Caco-2 (cell line): ENCODE results near the gene NTN1. TPM values are rescaled to one million over a fixed set of nuclear protein-coding genes. Genes with fewer than 3 reads are reported as not detected.
"Not testable (repeated sequence)": the region's sequence is repeated elsewhere in the genome, so short reads cannot be mapped to it uniquely, and the experiment has no call there.

ENCODE experiments used
- BruUV-seq: library from RNA; stranded (reverse); fragments of 400-500 nt; replicated peaks from 2 replicates; lab custom pipeline; 2021; lab: Mats Ljungman, UMichigan
- CTCF ChIA-PET: fragments of 300-600 bp; sonication (Branson Sonifier 250); formaldehyde crosslinking; loops from one replicate; lab custom pipeline; 2022; ENCODE audit warnings: antibody characterized with exemption; lab: Charles Lee
- POLR2A ChIA-PET: fragments of 300-600 bp; sonication (Branson Sonifier 250); formaldehyde crosslinking; loops from one replicate; lab custom pipeline; 2022; ENCODE audit warnings: antibody characterized with exemption; lab: Charles Lee
- DNase-seq, 2 experiments: peaks; one replicate each; pipeline versions ENCODE4 v3.0.0 to v3.0.0-alpha.2; 2020 to 2022
- H3K27me3 ChIP-seq: replicated peaks from 2 replicates; pipeline ENCODE4 v1.6.0; 2011; ENCODE audit warnings: low read length; ENCODE audit not compliant: control insufficient read depth, insufficient read depth
- H3K36me3 ChIP-seq: 2 replicates; pipeline ENCODE4 v1.5.1; 2011; ENCODE audit warnings: low read length; ENCODE audit not compliant: control insufficient read depth, insufficient read depth
- H3K4me1 ChIP-seq: fragments of 250-450 bp; sonication (Bioruptor Pico); 2 replicates; pipeline ENCODE4 v1.5.1; 2020; ENCODE audit warnings: mild to moderate bottlenecking
- H3K4me3 ChIP-seq: 2 replicates; pipeline ENCODE4 v1.5.1; 2011; ENCODE audit warnings: low read depth, mild to moderate bottlenecking, control low read depth, low read length
- H3K9me3 ChIP-seq: fragments of 250-450 bp; sonication (Bioruptor Pico); 2 replicates; pipeline ENCODE4 v1.5.1; 2020; ENCODE audit warnings: mild to moderate bottlenecking, moderate library complexity
- H3K27ac Mint-ChIP-seq: one replicate; pipeline ENCODE4 v1.8.0; 2022; ENCODE audit warnings: mixed read lengths; ENCODE audit not compliant: unreplicated experiment
- H3K27me3 Mint-ChIP-seq: one replicate; pipeline ENCODE4 v1.8.0; 2022; ENCODE audit warnings: mixed read lengths; ENCODE audit not compliant: insufficient read depth, unreplicated experiment
- H3K36me3 Mint-ChIP-seq: one replicate; pipeline ENCODE4 v1.8.0; 2022; ENCODE audit warnings: mild to moderate bottlenecking, mixed read lengths; ENCODE audit not compliant: insufficient read depth, unreplicated experiment
- H3K4me1 Mint-ChIP-seq: one replicate; pipeline ENCODE4 v1.8.0; 2022; ENCODE audit warnings: low read depth, mixed read lengths; ENCODE audit not compliant: unreplicated experiment
- H3K4me3 Mint-ChIP-seq: one replicate; pipeline ENCODE4 v1.8.0; 2022; ENCODE audit warnings: mild to moderate bottlenecking, moderate library complexity, mixed read lengths; ENCODE audit not compliant: unreplicated experiment
- H3K9me3 Mint-ChIP-seq: one replicate; pipeline ENCODE4 v1.8.0; 2022; ENCODE audit warnings: mixed read lengths; ENCODE audit not compliant: unreplicated experiment
- CTCF ChIP-seq, 2 experiments: fragments of 200-600 bp in 1 of 2; IDR thresholded peaks; 1 replicate in 1 of 2; 2 replicates in 1 of 2; pipeline versions ENCODE4 v1.5.1 to v1.8.0; 2011 to 2022; ENCODE audit warnings: antibody characterized with exemption in 1 of 2, control low read depth in 1 of 2, inconsistent platforms in 1 of 2, low read depth in 1 of 2, low read length in 1 of 2, mild to moderate bottlenecking in 1 of 2, moderate library complexity in 1 of 2; ENCODE audit not compliant: insufficient read depth in 1 of 2, severe bottlenecking in 1 of 2, unreplicated experiment in 1 of 2
- intact Hi-C: fragments of 100-400 bp; cut with micrococcal nuclease; formaldehyde crosslinking; loops from one replicate; pipeline ENCODE4 v1.10.0; 2022; ENCODE audit not compliant: unreplicated experiment
- total RNA-seq: library from RNA; stranded (reverse); gene quantifications from 2 replicates; pipeline ENCODE4 v1.2.3, GENCODE V29; 2022

The NTN1 gene
- total RNA-seq, 1 experiment from 2014 or later: 0.88 TPM

- no peaks in the 10 kb centered on the region for H3K4me1 Mint-ChIP-seq
- H3K36me3 Mint-ChIP-seq: no peaks in the 10 kb centered on the region
- ChIA-PET POLR2A (no interaction called here), CTCF (no interaction called here)
- H3K27ac Mint-ChIP-seq: no peak overlapping the region
- no peak for TF ChIP-seq CTCF (IDR thresholded peaks at IDR 0.05; ENCODE audit: insufficient read depth in 1 of 2, low read depth in 1 of 2, low read length in 1 of 2, severe bottlenecking in 1 of 2, unreplicated experiment in 1 of 2)
- Histone ChIP-seq H3K36me3 (no peaks in the 10 kb centered on the region), H3K27me3 (no peaks in the 10 kb centered on the region), H3K9me3 (no peaks in the 10 kb centered on the region), H3K4me1 (no peaks in the 10 kb centered on the region), H3K4me3 (no peak overlapping the region)
- DNase-seq: no peak
- BruUV-seq: no TSS peak
- no peaks in the 10 kb centered on the region for H3K27me3 Mint-ChIP-seq
- no peak overlapping the region for H3K4me3 Mint-ChIP-seq
- no peaks in the 10 kb centered on the region for H3K9me3 Mint-ChIP-seq
- intact Hi-C loops: no loop called here
Observed at GRCh38 chr17:8979715-8980114, 41.6 kb upstream of the NTN1 start.

- Histone ChIP-seq H3K4me3 (no peak overlapping the region), H3K36me3 (no peaks in the 10 kb centered on the region), H3K27me3 (no peaks in the 10 kb centered on the region), H3K4me1 (no peaks in the 10 kb centered on the region), H3K9me3 (no peaks in the 10 kb centered on the region)
- intact Hi-C loops: no loop called here
- CTCF ChIA-PET: no interaction called here
- TF ChIP-seq CTCF (IDR thresholded peaks at IDR 0.05; ENCODE audit: insufficient read depth in 1 of 2, low read depth in 1 of 2, low read length in 1 of 2, severe bottlenecking in 1 of 2, unreplicated experiment in 1 of 2): no peak
- no peaks in the 10 kb centered on the region for H3K36me3 Mint-ChIP-seq
- H3K27me3 Mint-ChIP-seq: no peaks in the 10 kb centered on the region
- H3K4me1 Mint-ChIP-seq: no peaks in the 10 kb centered on the region
- no TSS peak for BruUV-seq
- no peak overlapping the region for H3K4me3 Mint-ChIP-seq
- H3K27ac Mint-ChIP-seq: no peak overlapping the region
- H3K9me3 Mint-ChIP-seq: no peaks in the 10 kb centered on the region
- DNase-seq: no peak
- POLR2A ChIA-PET: no interaction called here
Observed at GRCh38 chr17:8981443-8981842, 39.9 kb upstream of the NTN1 start.

- CTCF ChIA-PET, H3K4me1 Mint-ChIP-seq, H3K4me3 Mint-ChIP-seq, H3K36me3 Mint-ChIP-seq, H3K27me3 Mint-ChIP-seq, DNase-seq, H3K36me3 ChIP-seq, H3K9me3 Mint-ChIP-seq, H3K4me1 ChIP-seq, BruUV-seq, H3K27me3 ChIP-seq, H3K27ac Mint-ChIP-seq, H3K9me3 ChIP-seq, H3K4me3 ChIP-seq, intact Hi-C loops, POLR2A ChIA-PET: not testable (repeated sequence)
Observed at GRCh38 chr17:8984225-8984624, 37.1 kb upstream of the NTN1 start.
